ENCODE data around the gene HDAC10.
A peak's percentile ranks its signal among the peaks of the same experiment; 100 is the strongest.
"Not testable (repeated sequence)": the region's sequence is repeated elsewhere in the genome, so short reads cannot be mapped to it uniquely, and the experiment has no call there.

Gene HDAC10

GRCh38 chr22:50284479-50284878, 33.4 kb upstream of the HDAC10 start:
- no peak for DNase-seq

- DNase-seq, result no peak
Measured at GRCh38 chr22:50283821-50284220, 32.8 kb upstream of the HDAC10 start.

GRCh38 chr22:50282361-50283155, 31.5 kb upstream of the HDAC10 start:
- DNase-seq, result peak; percentile 76

GRCh38 chr22:50281957-50282356, 30.9 kb upstream of the HDAC10 start:
- no peak for DNase-seq

GRCh38 chr22:50281384-50281760, 30.3 kb upstream of the HDAC10 start:
- DNase-seq, result no peak

GRCh38 chr22:50280708-50281383, 29.8 kb upstream of the HDAC10 start:
- no peak for DNase-seq

GRCh38 chr22:50280022-50280707, 29.1 kb upstream of the HDAC10 start:
- DNase-seq, result no peak

- DNase-seq, result no peak
Measured at GRCh38 chr22:50278956-50279619, 28.0 kb upstream of the HDAC10 start.

GRCh38 chr22:50278461-50278860, 27.4 kb upstream of the HDAC10 start:
- no peak for DNase-seq

- DNase-seq, result no peak
Measured at GRCh38 chr22:50277761-50278160, 26.7 kb upstream of the HDAC10 start.

- peak; percentile 50 for DNase-seq
Measured at GRCh38 chr22:50276143-50276542, 25.1 kb upstream of the HDAC10 start.

GRCh38 chr22:50275181-50276055, 24.4 kb upstream of the HDAC10 start:
- DNase-seq, result no peak

- no peak for DNase-seq
Measured at GRCh38 chr22:50274771-50275170, 23.7 kb upstream of the HDAC10 start.

- DNase-seq, result peak; percentile 62
Measured at GRCh38 chr22:50274311-50274710, 23.2 kb upstream of the HDAC10 start.

GRCh38 chr22:50273781-50274180, 22.7 kb upstream of the HDAC10 start:
- not testable (repeated sequence) for DNase-seq

- DNase-seq, result not testable (repeated sequence)
Measured at GRCh38 chr22:50273352-50273751, 22.3 kb upstream of the HDAC10 start.

GRCh38 chr22:50272044-50272802, 21.2 kb upstream of the HDAC10 start:
- DNase-seq, result no peak

GRCh38 chr22:50271519-50271970, 20.5 kb upstream of the HDAC10 start:
- peak; percentile 68 for DNase-seq

GRCh38 chr22:50270666-50271394, 19.8 kb upstream of the HDAC10 start:
- peak; percentile 57 for DNase-seq

- DNase-seq, result peak; percentile 59
Measured at GRCh38 chr22:50269970-50270665, 19.1 kb upstream of the HDAC10 start, which contains the start of gene MAPK11. TSS of gene MAPK11 (minus strand) at chr22:50270380. CDS start at chr22:50270292, 88 bp downstream.
